Astrocyte (in vitro differentiated cells and primary cell): ENCODE data around the gene PTGFRN.
"Not testable (repeated sequence)": the region's sequence is repeated elsewhere in the genome, so short reads cannot be mapped to it uniquely, and the experiment has no call there.

Experiments
- CTCF ChIP-seq: IDR thresholded peaks from 2 replicates; pipeline ENCODE4 v1.5.1; 2011; ENCODE audit warnings: low read depth, mild to moderate bottlenecking, inconsistent platforms, low read length, moderate library complexity; ENCODE audit not compliant: insufficient read depth
- EZH2 ChIP-seq: IDR thresholded peaks from 2 replicates; pipeline ENCODE4 v1.6.1; 2012; ENCODE audit warnings: mild to moderate bottlenecking, low read length, inconsistent platforms; ENCODE audit not compliant: insufficient read depth

DNA sequence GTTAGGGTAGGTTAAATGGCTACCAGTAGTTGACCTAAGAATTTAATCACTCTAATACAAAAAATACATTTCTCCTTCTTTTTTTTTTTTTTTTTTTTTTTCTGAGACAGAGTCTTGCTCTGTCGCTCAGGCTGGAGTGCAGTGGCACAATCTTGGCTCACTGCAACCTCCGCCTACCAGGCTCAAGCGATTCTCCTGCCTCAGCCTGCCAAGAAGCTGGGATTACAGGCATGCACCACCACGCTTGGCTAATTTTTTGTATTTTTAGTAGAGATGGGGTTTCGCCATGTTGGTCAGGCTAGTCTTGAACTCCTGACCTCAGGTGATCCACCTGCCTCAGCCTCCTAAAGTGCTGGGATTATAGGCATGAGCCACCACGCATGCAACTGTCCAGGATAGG is 33.8 kb upstream of the PTGFRN start:
- TF ChIP-seq CTCF, EZH2: not testable (repeated sequence)
